Breast epithelium (tissue), 3 donors: ENCODE measurements around the gene IL1RAPL2.

ENCODE experiments used
- POLR2A ChIP-seq: fragments of 450-650 bp; IDR thresholded peaks from one replicate; pipeline ENCODE4 v1.6.1; 2016; ENCODE audit warnings: antibody characterized with exemption, mild to moderate bottlenecking, moderate library complexity
- POLR2AphosphoS5 ChIP-seq, 3 donors: sonication (generic); formaldehyde crosslinking; IDR thresholded peaks; one replicate each; pipeline ENCODE4 v1.6.1; 2017; ENCODE audit warnings: antibody characterized with exemption in 3 of 3
- TF ChIP-seq, protein P1 (sequence below), 3 donors: fragments of 450-650 bp; IDR thresholded peaks; one replicate each; pipeline ENCODE4 v1.5.1; 2016 to 2017; ENCODE audit warnings: antibody characterized with exemption in 3 of 3, mild to moderate bottlenecking in 3 of 3, moderate library complexity in 3 of 3

DNA sequence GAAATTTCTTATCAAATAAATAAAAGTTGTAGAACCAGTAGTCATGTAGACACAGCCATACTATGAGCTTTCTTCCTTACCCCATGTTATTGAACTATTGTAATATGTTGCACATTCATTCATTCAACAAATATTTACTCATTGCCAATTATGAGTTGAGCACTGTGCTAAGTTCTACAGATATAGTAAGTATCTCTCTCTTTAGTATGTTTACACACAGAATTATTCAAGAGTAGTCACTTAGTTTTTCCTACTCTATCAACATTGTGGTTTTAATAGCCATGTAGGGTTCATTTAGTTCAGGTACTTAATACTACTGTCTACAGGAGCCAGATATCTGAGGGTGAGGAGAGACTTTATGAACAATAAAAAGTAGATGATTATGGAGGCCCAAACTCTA is 568.3 kb downstream of the IL1RAPL2 start:
- TF ChIP-seq, protein P1, sequence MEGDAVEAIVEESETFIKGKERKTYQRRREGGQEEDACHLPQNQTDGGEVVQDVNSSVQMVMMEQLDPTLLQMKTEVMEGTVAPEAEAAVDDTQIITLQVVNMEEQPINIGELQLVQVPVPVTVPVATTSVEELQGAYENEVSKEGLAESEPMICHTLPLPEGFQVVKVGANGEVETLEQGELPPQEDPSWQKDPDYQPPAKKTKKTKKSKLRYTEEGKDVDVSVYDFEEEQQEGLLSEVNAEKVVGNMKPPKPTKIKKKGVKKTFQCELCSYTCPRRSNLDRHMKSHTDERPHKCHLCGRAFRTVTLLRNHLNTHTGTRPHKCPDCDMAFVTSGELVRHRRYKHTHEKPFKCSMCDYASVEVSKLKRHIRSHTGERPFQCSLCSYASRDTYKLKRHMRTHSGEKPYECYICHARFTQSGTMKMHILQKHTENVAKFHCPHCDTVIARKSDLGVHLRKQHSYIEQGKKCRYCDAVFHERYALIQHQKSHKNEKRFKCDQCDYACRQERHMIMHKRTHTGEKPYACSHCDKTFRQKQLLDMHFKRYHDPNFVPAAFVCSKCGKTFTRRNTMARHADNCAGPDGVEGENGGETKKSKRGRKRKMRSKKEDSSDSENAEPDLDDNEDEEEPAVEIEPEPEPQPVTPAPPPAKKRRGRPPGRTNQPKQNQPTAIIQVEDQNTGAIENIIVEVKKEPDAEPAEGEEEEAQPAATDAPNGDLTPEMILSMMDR (IDR thresholded peaks at IDR 0.05): no peak
- TF ChIP-seq POLR2A (no peak), POLR2AphosphoS5 (IDR thresholded peaks at IDR 0.05) (no peak)
